SU-DHL-6 (cell line): ENCODE results near the gene NCBP1.

ENCODE experiments used
- H2AFZ ChIP-seq: fragments of 200-600 bp; sonication (generic); 2 replicates; pipeline ENCODE4 v1.6.1; 2014; ENCODE audit warnings: low read depth, mild to moderate bottlenecking, moderate library complexity, mixed read lengths, antibody characterized with exemption, low read length; ENCODE audit not compliant: severe bottlenecking
- H3F3A ChIP-seq: fragments of 200-600 bp; shearing (Covaris generic); 2 replicates; pipeline ENCODE4 v1.6.0; 2016; ENCODE audit warnings: antibody characterized with exemption, mild to moderate bottlenecking; ENCODE audit not compliant: insufficient read depth
- H3K27ac ChIP-seq: fragments of 200-600 bp; sonication (generic); 2 replicates; pipeline ENCODE4 v1.5.1; 2016; ENCODE audit warnings: low read depth, mild to moderate bottlenecking, low read length, moderate library complexity, mixed read lengths
- H3K27me3 ChIP-seq: fragments of 200-600 bp; sonication (generic), shearing (Covaris generic); 2 replicates; pipeline ENCODE4 v1.6.0; 2014; ENCODE audit warnings: mild to moderate bottlenecking, low read length
- H3K36me3 ChIP-seq: fragments of 200-600 bp; sonication (generic); 2 replicates; pipeline ENCODE4 v1.6.1; 2014; ENCODE audit warnings: mild to moderate bottlenecking, low read length, mixed read lengths
- H3K4me2 ChIP-seq: fragments of 300-600, 200-600 bp; shearing (Covaris generic), sonication (generic); 2 replicates; pipeline ENCODE4 v1.6.0; 2014; ENCODE audit warnings: low read length, low read depth, mild to moderate bottlenecking; ENCODE audit not compliant: poor library complexity, severe bottlenecking
- H3K4me3 ChIP-seq: fragments of 200-600 bp; sonication (generic); 2 replicates; pipeline ENCODE4 v1.5.1; 2014; ENCODE audit warnings: antibody characterized with exemption, low read length, mild to moderate bottlenecking, mixed read lengths; ENCODE audit not compliant: insufficient read depth, poor library complexity, severe bottlenecking
- H3K79me2 ChIP-seq: fragments of 200-600 bp; sonication (generic); 2 replicates; pipeline ENCODE4 v1.6.1; 2014; ENCODE audit warnings: mild to moderate bottlenecking, low read length, moderate library complexity; ENCODE audit not compliant: insufficient read depth
- H3K9ac ChIP-seq: fragments of 200-600 bp; sonication (generic); 2 replicates; pipeline ENCODE4 v1.7.0; 2014; ENCODE audit warnings: mild to moderate bottlenecking, low read length
- H3K9me2 ChIP-seq: fragments of 200-600 bp; sonication (generic); replicated peaks from 2 replicates; pipeline ENCODE4 v1.6.1; 2014; ENCODE audit warnings: low read length; ENCODE audit not compliant: insufficient read depth
- H3K9me3 ChIP-seq: fragments of 200-600 bp; sonication (generic); 2 replicates; pipeline ENCODE4 v1.6.1; 2014; ENCODE audit warnings: low read length, mixed read lengths; ENCODE audit not compliant: insufficient read depth
- H4K20me1 ChIP-seq: fragments of 200-600 bp; sonication (generic); 2 replicates; pipeline ENCODE4 v1.6.1; 2014; ENCODE audit warnings: low read depth, mild to moderate bottlenecking, antibody characterized with exemption, low read length, moderate library complexity, mixed read lengths
- CTCF ChIP-seq: fragments of 200-600 bp; sonication (generic); IDR thresholded peaks from one replicate; pipeline ENCODE4 v1.5.1; 2017; ENCODE audit warnings: antibody characterized with exemption, mild to moderate bottlenecking, low read length, moderate library complexity; ENCODE audit not compliant: insufficient read depth, poor library complexity, severe bottlenecking
- EZH2phosphoT487 ChIP-seq: fragments of 200-600 bp; sonication (generic), shearing (Covaris generic); conservative IDR thresholded peaks from 2 replicates; pipeline ENCODE4 v1.6.1; 2018; ENCODE audit warnings: mild to moderate bottlenecking, antibody characterized with exemption, low read length, moderate library complexity, mixed read lengths

The NCBP1 gene

DNA sequence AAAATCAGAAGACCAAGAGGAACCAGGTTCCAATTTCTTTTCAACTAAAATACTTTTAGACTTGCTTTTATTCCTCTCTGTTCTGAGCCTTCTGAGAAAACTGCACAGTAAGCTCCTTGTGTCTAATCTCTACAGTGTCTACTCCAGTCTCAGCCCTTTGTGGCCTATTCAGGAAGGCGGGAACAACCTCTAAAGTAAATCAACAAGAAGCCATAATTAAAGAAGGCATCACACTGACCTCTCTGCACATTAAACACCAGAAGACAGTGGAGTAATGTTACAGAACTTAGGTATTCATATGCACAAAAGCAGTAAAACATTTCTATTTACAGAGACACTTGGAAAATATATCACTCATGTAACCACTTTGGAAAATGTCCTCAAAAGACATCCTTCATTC is 48.6 kb downstream of the NCBP1 start:
- Histone ChIP-seq H3K9ac (no peak overlapping the region), H3K9me3 (no peaks in the 10 kb centered on the region), H3K27ac (no peak overlapping the region), H4K20me1 (no peaks in the 10 kb centered on the region), H3K4me2 (no peak overlapping the region), H2AFZ (no peak overlapping the region), H3F3A (peaks cover 4% of the 10 kb centered on the region; the same call in 1 of the 2 replicates), H3K4me3 (no peak overlapping the region), H3K9me2 (no peaks in the 10 kb centered on the region), H3K36me3 (peaks cover 36% of the 10 kb centered on the region; the same call in 1 of the 2 replicates), H3K79me2 (no peaks in the 10 kb centered on the region), H3K27me3 (no peaks in the 10 kb centered on the region)
- TF ChIP-seq EZH2phosphoT487 = no peak
- TF ChIP-seq CTCF = no peak

GRCh38 chr9:97688654-97689053 is 55.0 kb downstream of the NCBP1 start:
- Histone ChIP-seq H3K4me2 (no peak overlapping the region), H3K9ac (no peak overlapping the region), H2AFZ (no peak overlapping the region), H3K27me3 (no peaks in the 10 kb centered on the region), H3F3A (peaks cover 10% of the 10 kb centered on the region; the same call in 1 of the 2 replicates), H3K79me2 (0 out of 2 replicates have a peak, but pooled peaks cover 5% of the 10 kb centered on the region), H3K4me3 (no peak overlapping the region), H3K9me2 (no peaks in the 10 kb centered on the region), H3K27ac (no peak overlapping the region), H4K20me1 (no peaks in the 10 kb centered on the region), H3K36me3 (peaks cover 23% of the 10 kb centered on the region; the same call in 1 of the 2 replicates), H3K9me3 (no peaks in the 10 kb centered on the region)
- TF ChIP-seq CTCF (no peak), EZH2phosphoT487 (no peak)

GRCh38 chr9:97689401-97690180 is 56.0 kb downstream of the NCBP1 start:
- TF ChIP-seq CTCF = no peak
- no peak for TF ChIP-seq EZH2phosphoT487
- H2AFZ ChIP-seq = no peak overlapping the region
- H4K20me1 ChIP-seq = no peaks in the 10 kb centered on the region
- peaks cover 10% of the 10 kb centered on the region; the same call in 1 of the 2 replicates for H3F3A ChIP-seq
- no peak overlapping the region for H3K27ac ChIP-seq
- peaks cover 14% of the 10 kb centered on the region for H3K79me2 ChIP-seq
- H3K4me2 ChIP-seq = no peak overlapping the region
- H3K36me3 ChIP-seq = peaks cover 13% of the 10 kb centered on the region; the same call in 1 of the 2 replicates
- H3K9me2 ChIP-seq = no peaks in the 10 kb centered on the region
- no peaks in the 10 kb centered on the region for H3K27me3 ChIP-seq
- H3K9me3 ChIP-seq = no peaks in the 10 kb centered on the region
- no peak overlapping the region for H3K4me3 ChIP-seq
- no peak overlapping the region for H3K9ac ChIP-seq
